Progenitor cell of endocrine pancreas (in vitro differentiated cells): ENCODE measurements around the gene BAZ2B. TPM values are rescaled to one million over a fixed set of nuclear protein-coding genes. Genes with fewer than 3 reads are reported as not detected.

Source experiments
- DNase-seq: peaks from one replicate; pipeline ENCODE4 v3.0.0; 2021; ENCODE audit warnings: low spot score; ENCODE audit not compliant: unreplicated experiment
- H3K27ac Mint-ChIP-seq: 2 replicates; pipeline ENCODE4 v1.8.0; 2021; ENCODE audit warnings: mild to moderate bottlenecking, moderate library complexity, mixed read lengths
- H3K27me3 Mint-ChIP-seq: 2 replicates; pipeline ENCODE4 v1.8.0; 2021; ENCODE audit warnings: mixed read lengths
- H3K36me3 Mint-ChIP-seq: 2 replicates; pipeline ENCODE4 v1.8.0; 2022; ENCODE audit warnings: mixed read lengths; ENCODE audit not compliant: insufficient read depth
- H3K4me1 Mint-ChIP-seq: 2 replicates; pipeline ENCODE4 v1.8.0; 2021; ENCODE audit warnings: low read depth, mixed read lengths
- H3K4me3 Mint-ChIP-seq: 2 replicates; pipeline ENCODE4 v1.8.0; 2021; ENCODE audit warnings: low read depth, mild to moderate bottlenecking, moderate library complexity, mixed read lengths
- H3K9me3 Mint-ChIP-seq: 2 replicates; pipeline ENCODE4 v1.8.0; 2021; ENCODE audit warnings: low read depth, mixed read lengths
- CTCF ChIP-seq: fragments of 200-600 bp; sonication (generic); IDR thresholded peaks from one replicate; pipeline ENCODE4 v1.5.0; 2021; ENCODE audit warnings: antibody characterized with exemption, mild to moderate bottlenecking; ENCODE audit not compliant: unreplicated experiment
- total RNA-seq: library from RNA; stranded (reverse); gene quantifications from 2 replicates; pipeline ENCODE4 v1.2.1, GENCODE V29; 2021

BAZ2B gene
- total RNA-seq, 1 donor from 2014 or later = 155 TPM

GRCh38 chr2:159379181-159379580, 237.2 kb downstream of the BAZ2B start:
- H3K27me3 Mint-ChIP-seq = no peaks in the 10 kb centered on the region
- H3K4me3 Mint-ChIP-seq = no peak overlapping the region
- no peaks in the 10 kb centered on the region for H3K9me3 Mint-ChIP-seq
- TF ChIP-seq CTCF = no peak
- H3K36me3 Mint-ChIP-seq = peaks cover 11% of the 10 kb centered on the region
- H3K4me1 Mint-ChIP-seq = peaks cover 1% of the 10 kb centered on the region
- DNase-seq = no peak
- H3K27ac Mint-ChIP-seq = no peak overlapping the region

GRCh38 chr2:159375241-159375640, 241.1 kb downstream of the BAZ2B start:
- Mint-ChIP-seq H3K36me3 (peaks cover 23% of the 10 kb centered on the region), H3K4me3 (no peak overlapping the region), H3K9me3 (no peaks in the 10 kb centered on the region), H3K27me3 (no peaks in the 10 kb centered on the region), H3K27ac (no peak overlapping the region), H3K4me1 (no peaks in the 10 kb centered on the region)
- no peak for TF ChIP-seq CTCF
- no peak for DNase-seq

- H3K9me3 Mint-ChIP-seq = no peaks in the 10 kb centered on the region
- no peak for TF ChIP-seq CTCF
- DNase-seq = no peak
- no peaks in the 10 kb centered on the region for H3K27me3 Mint-ChIP-seq
- no peak overlapping the region for H3K4me3 Mint-ChIP-seq
- H3K27ac Mint-ChIP-seq = peak overlapping the region; percentile 0
- H3K36me3 Mint-ChIP-seq = peaks cover 33% of the 10 kb centered on the region
- H3K4me1 Mint-ChIP-seq = no peaks in the 10 kb centered on the region
These were observed 244.8 kb downstream of the BAZ2B start for GRCh38 chr2:159371506-159371905.

GRCh38 chr2:159366538-159366937, 249.8 kb downstream of the BAZ2B start:
- no peak for TF ChIP-seq CTCF
- no peak for DNase-seq
- Mint-ChIP-seq H3K27me3 (no peaks in the 10 kb centered on the region), H3K4me1 (no peaks in the 10 kb centered on the region), H3K9me3 (no peaks in the 10 kb centered on the region), H3K36me3 (peaks cover 48% of the 10 kb centered on the region), H3K4me3 (no peak overlapping the region), H3K27ac (no peak overlapping the region)

- Mint-ChIP-seq H3K4me3 (no peak overlapping the region), H3K36me3 (peaks cover 43% of the 10 kb centered on the region), H3K9me3 (no peaks in the 10 kb centered on the region), H3K27me3 (no peaks in the 10 kb centered on the region), H3K4me1 (peaks cover 20% of the 10 kb centered on the region), H3K27ac (peak overlapping the region; percentile 34)
- DNase-seq = no peak
- TF ChIP-seq CTCF = no peak
These were observed 253.5 kb downstream of the BAZ2B start for GRCh38 chr2:159362816-159363251.
